A549 (cell line): ENCODE measurements around the gene HOXB7. TPM values are rescaled to one million over a fixed set of nuclear protein-coding genes. Genes with fewer than 3 reads are reported as not detected.

Experiments
- CEBPB ChIP-seq, 2 experiments: fragments of >200 bp in 1 of 2; sonication (Bioruptor Twin) in 1 of 2; formaldehyde crosslinking in 1 of 2; IDR thresholded peaks; 2 replicates each; pipeline ENCODE4 v1.6.1; 2012 to 2016
- CHD2 ChIP-seq: fragments of 150-350 bp; IDR thresholded peaks from 2 replicates; pipeline ENCODE4 v1.6.1; 2014; ENCODE audit warnings: low read length; ENCODE audit not compliant: partially characterized antibody
- FOSB ChIP-seq: fragments of 250-450 bp; sonication (Bioruptor Pico); IDR thresholded peaks from 2 replicates; pipeline ENCODE4 v1.5.0; 2020; ENCODE audit warnings: mild to moderate bottlenecking, moderate library complexity
- HDAC2 ChIP-seq: fragments of 200-600 bp; sonication (generic); IDR thresholded peaks from 2 replicates; pipeline ENCODE4 v1.6.1; 2016
- HEYL ChIP-seq: fragments of 250-450 bp; sonication (Bioruptor Pico); IDR thresholded peaks from 2 replicates; pipeline ENCODE4 v1.8.0; 2021; ENCODE audit warnings: mild to moderate bottlenecking, moderate library complexity
- KDM1A ChIP-seq: fragments of 200-600 bp; sonication (generic); IDR thresholded peaks from 2 replicates; pipeline ENCODE4 v1.6.1; 2016; ENCODE audit warnings: low read depth, mild to moderate bottlenecking
- POLR2A ChIP-seq: IDR thresholded peaks from 2 replicates; pipeline ENCODE4 v1.6.1; 2012; ENCODE audit warnings: mild to moderate bottlenecking, low read length
- POLR2AphosphoS2 ChIP-seq: conservative IDR thresholded peaks from 2 replicates; pipeline ENCODE4 v1.6.1; 2012; ENCODE audit warnings: low read length, improper control_type of control experiment, inconsistent platforms
- RAD21 ChIP-seq, 2 experiments: fragments of >200 bp in 1 of 2; sonication (Bioruptor Twin) in 1 of 2; formaldehyde crosslinking in 1 of 2; IDR thresholded peaks in 1 of 2; conservative IDR thresholded peaks in 1 of 2; 2 replicates in 1 of 2; 3 replicates in 1 of 2; pipeline ENCODE4 v1.6.1; 2012 to 2018; ENCODE audit warnings: inconsistent platforms in 1 of 2
- RARB ChIP-seq: fragments of 250-450 bp; sonication (Bioruptor Pico); IDR thresholded peaks from 2 replicates; pipeline ENCODE4 v1.8.0; 2021; ENCODE audit warnings: mild to moderate bottlenecking, moderate library complexity
- SMC3 ChIP-seq: fragments of >200 bp; sonication (Bioruptor Twin); formaldehyde crosslinking; IDR thresholded peaks from 3 replicates; pipeline ENCODE4 v1.6.1; 2018; ENCODE audit warnings: inconsistent platforms
- TP53 ChIP-seq: fragments of 250-450 bp; sonication (Bioruptor Pico); IDR thresholded peaks from 2 replicates; pipeline ENCODE4 v1.5.0; 2021; ENCODE audit warnings: mild to moderate bottlenecking, moderate library complexity
- ZNF302 ChIP-seq: fragments of 250-450 bp; sonication (Bioruptor Pico); IDR thresholded peaks from 2 replicates; pipeline ENCODE4 v1.9.0; 2021; ENCODE audit warnings: inconsistent platforms, mild to moderate bottlenecking, moderate library complexity
- polyA plus RNA-seq, 4 experiments: library from polyadenylated mRNA; depleted of rRNA in 3 of 4; stranded (reverse); fragments of >200 nt; fragmentation: RNase III in 1 of 4; extraction: RNeasy Plus Mini Kit Qiagen cat#74134 plus additional on column Dnase treatment in 1 of 4; gene quantifications; 2 replicates in 3 of 4; 3 replicates in 1 of 4; pipeline ENCODE4 v1.2.3, GENCODE V29; 2011 to 2017
- TF ChIP-seq, protein P1 (sequence below): fragments of 450-650 bp; IDR thresholded peaks from 2 replicates; pipeline ENCODE4 v1.6.1; 2014; ENCODE audit warnings: antibody characterized with exemption
- TF ChIP-seq, protein P2 (sequence below): IDR thresholded peaks from 2 replicates; pipeline ENCODE4 v1.6.1; 2012
- TF ChIP-seq, protein P3 (sequence below): fragments of >200 bp; sonication (Bioruptor Twin); formaldehyde crosslinking; IDR thresholded peaks from 3 replicates; pipeline ENCODE4 v1.6.1; 2016
- TF ChIP-seq, protein P4 (sequence below): fragments of 250-450 bp; sonication (Bioruptor Pico); IDR thresholded peaks from 2 replicates; pipeline ENCODE4 v1.5.0; 2020; ENCODE audit warnings: low read depth, mild to moderate bottlenecking, moderate library complexity
- TF ChIP-seq, protein P5 (sequence below): fragments of 200-600 bp; sonication (generic); IDR thresholded peaks from 2 replicates; pipeline ENCODE4 v1.6.1; 2016; ENCODE audit warnings: antibody characterized with exemption, mild to moderate bottlenecking, moderate library complexity

The HOXB7 gene
- polyA plus RNA-seq, 2 of the 4 experiments (the other 2 are of a cell fraction), result 22.3 to 32.3 TPM

DNA sequence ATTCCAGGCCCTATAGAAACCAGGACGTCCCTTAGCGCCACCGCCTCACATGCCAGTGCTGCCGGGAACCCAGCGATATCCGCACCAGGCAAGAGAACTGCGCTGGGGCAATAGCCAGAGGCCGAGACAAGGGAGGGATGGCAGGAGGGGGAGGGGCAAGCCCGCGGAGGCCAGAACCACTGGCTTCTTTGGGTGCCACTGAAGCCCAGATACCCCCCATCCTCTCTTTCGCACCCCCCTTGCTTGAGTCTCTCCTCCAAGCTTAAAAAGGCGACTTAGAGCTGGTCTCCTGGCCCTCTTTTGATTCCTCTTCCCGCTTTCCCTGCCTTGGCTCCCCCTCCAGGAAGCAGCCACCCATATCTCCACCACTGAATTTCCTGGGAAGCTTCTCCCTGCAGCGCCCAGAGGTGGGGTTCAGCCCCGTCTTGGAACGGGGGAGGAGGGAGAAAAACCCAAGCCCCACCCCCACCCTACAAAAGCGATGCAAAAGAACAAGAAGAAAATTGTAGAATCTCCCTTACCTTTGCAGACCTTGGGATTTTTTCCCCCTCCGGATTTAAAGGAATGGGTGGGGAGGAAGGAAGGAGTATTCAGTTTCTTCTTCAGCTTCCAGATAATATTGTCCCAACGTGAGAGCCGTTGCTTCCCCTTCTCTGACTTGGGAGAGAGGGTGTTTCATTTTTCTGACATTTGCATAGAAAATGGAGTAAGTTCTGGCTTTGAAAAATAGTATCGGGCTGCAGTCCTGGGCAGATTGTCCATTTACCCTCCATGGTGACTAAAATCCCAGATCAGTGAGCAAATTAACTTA, 6.7 kb downstream of the HOXB7 start (continued):
- TF ChIP-seq HDAC2 (no peak), RAD21 (conservative IDR thresholded peaks at IDR 0.05 in 1 of 2, IDR thresholded peaks at IDR 0.05 in 1 of 2) (no peak), FOSB (CRISPR knock-in tag) (no peak), CEBPB (IDR thresholded peaks at IDR 0.05) (peak in 1 of 2 experiments; percentile 51; a peak in 1 of 4 replicates), KDM1A (no peak), ZNF302 (no peak), CHD2 (no peak), SMC3 (no peak; the same call in 2 of the 3 replicates), POLR2AphosphoS2 (no peak), POLR2A (peak; percentile 61), RARB (0 out of 2 replicates have a peak, but pooled peaks have one; percentile 47), TP53 (CRISPR knock-in tag) (no peak), HEYL (CRISPR knock-in tag) (no peak)
- TF ChIP-seq, protein P1, sequence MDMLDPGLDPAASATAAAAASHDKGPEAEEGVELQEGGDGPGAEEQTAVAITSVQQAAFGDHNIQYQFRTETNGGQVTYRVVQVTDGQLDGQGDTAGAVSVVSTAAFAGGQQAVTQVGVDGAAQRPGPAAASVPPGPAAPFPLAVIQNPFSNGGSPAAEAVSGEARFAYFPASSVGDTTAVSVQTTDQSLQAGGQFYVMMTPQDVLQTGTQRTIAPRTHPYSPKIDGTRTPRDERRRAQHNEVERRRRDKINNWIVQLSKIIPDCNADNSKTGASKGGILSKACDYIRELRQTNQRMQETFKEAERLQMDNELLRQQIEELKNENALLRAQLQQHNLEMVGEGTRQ, result no peak
- TF ChIP-seq, protein P2, sequence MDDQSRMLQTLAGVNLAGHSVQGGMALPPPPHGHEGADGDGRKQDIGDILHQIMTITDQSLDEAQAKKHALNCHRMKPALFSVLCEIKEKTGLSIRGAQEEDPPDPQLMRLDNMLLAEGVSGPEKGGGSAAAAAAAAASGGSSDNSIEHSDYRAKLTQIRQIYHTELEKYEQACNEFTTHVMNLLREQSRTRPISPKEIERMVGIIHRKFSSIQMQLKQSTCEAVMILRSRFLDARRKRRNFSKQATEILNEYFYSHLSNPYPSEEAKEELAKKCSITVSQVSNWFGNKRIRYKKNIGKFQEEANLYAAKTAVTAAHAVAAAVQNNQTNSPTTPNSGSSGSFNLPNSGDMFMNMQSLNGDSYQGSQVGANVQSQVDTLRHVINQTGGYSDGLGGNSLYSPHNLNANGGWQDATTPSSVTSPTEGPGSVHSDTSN, result 0 out of 2 replicates have a peak, but pooled peaks have one; percentile 10
- TF ChIP-seq, protein P3, sequence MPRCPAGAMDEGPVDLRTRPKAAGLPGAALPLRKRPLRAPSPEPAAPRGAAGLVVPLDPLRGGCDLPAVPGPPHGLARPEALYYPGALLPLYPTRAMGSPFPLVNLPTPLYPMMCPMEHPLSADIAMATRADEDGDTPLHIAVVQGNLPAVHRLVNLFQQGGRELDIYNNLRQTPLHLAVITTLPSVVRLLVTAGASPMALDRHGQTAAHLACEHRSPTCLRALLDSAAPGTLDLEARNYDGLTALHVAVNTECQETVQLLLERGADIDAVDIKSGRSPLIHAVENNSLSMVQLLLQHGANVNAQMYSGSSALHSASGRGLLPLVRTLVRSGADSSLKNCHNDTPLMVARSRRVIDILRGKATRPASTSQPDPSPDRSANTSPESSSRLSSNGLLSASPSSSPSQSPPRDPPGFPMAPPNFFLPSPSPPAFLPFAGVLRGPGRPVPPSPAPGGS, result peak; percentile 27; the same call in 1 of the 3 replicates
- TF ChIP-seq, protein P4, sequence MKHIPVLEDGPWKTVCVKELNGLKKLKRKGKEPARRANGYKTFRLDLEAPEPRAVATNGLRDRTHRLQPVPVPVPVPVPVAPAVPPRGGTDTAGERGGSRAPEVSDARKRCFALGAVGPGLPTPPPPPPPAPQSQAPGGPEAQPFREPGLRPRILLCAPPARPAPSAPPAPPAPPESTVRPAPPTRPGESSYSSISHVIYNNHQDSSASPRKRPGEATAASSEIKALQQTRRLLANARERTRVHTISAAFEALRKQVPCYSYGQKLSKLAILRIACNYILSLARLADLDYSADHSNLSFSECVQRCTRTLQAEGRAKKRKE (CRISPR knock-in tag), result no peak
- TF ChIP-seq, protein P5, sequence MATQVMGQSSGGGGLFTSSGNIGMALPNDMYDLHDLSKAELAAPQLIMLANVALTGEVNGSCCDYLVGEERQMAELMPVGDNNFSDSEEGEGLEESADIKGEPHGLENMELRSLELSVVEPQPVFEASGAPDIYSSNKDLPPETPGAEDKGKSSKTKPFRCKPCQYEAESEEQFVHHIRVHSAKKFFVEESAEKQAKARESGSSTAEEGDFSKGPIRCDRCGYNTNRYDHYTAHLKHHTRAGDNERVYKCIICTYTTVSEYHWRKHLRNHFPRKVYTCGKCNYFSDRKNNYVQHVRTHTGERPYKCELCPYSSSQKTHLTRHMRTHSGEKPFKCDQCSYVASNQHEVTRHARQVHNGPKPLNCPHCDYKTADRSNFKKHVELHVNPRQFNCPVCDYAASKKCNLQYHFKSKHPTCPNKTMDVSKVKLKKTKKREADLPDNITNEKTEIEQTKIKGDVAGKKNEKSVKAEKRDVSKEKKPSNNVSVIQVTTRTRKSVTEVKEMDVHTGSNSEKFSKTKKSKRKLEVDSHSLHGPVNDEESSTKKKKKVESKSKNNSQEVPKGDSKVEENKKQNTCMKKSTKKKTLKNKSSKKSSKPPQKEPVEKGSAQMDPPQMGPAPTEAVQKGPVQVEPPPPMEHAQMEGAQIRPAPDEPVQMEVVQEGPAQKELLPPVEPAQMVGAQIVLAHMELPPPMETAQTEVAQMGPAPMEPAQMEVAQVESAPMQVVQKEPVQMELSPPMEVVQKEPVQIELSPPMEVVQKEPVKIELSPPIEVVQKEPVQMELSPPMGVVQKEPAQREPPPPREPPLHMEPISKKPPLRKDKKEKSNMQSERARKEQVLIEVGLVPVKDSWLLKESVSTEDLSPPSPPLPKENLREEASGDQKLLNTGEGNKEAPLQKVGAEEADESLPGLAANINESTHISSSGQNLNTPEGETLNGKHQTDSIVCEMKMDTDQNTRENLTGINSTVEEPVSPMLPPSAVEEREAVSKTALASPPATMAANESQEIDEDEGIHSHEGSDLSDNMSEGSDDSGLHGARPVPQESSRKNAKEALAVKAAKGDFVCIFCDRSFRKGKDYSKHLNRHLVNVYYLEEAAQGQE, result no peak
